KMS-11 (cell line): ENCODE results near the gene RDH11.

Experiments used
- H2AFZ ChIP-seq: fragments of 200-600 bp; sonication (generic); 2 replicates; pipeline ENCODE4 v1.6.1; 2016; ENCODE audit warnings: antibody characterized with exemption, mixed run types, low read depth
- H3K27ac ChIP-seq: fragments of 200-600 bp; sonication (generic); 2 replicates; pipeline ENCODE4 v1.6.1; 2016; ENCODE audit warnings: mild to moderate bottlenecking, mixed run types
- H3K27me3 ChIP-seq: fragments of 200-600 bp; sonication (generic); 2 replicates; pipeline ENCODE4 v1.6.1; 2017; ENCODE audit warnings: mild to moderate bottlenecking, low read depth, mixed run types, moderate library complexity; ENCODE audit not compliant: insufficient read depth
- H3K36me3 ChIP-seq: fragments of 200-600 bp; sonication (generic); 2 replicates; pipeline ENCODE4 v1.6.1; 2017; ENCODE audit warnings: mild to moderate bottlenecking, mixed run types; ENCODE audit not compliant: insufficient read depth
- H3K4me1 ChIP-seq: fragments of 200-600 bp; sonication (generic); 2 replicates; pipeline ENCODE4 v1.6.1; 2016; ENCODE audit warnings: mild to moderate bottlenecking, low read depth, mixed run types; ENCODE audit not compliant: poor library complexity, severe bottlenecking
- H3K4me2 ChIP-seq: fragments of 200-600 bp; sonication (generic); 2 replicates; pipeline ENCODE4 v1.7.0; 2016; ENCODE audit warnings: mild to moderate bottlenecking, mixed run types
- H3K4me3 ChIP-seq: fragments of 200-600 bp; sonication (generic); IDR thresholded peaks from 2 replicates; pipeline ENCODE4 v1.6.1; 2017; ENCODE audit warnings: low read depth, low read length, mixed read lengths; ENCODE audit not compliant: insufficient read depth
- H3K79me2 ChIP-seq: fragments of 200-600 bp; sonication (generic); 2 replicates; pipeline ENCODE4 v1.6.1; 2016; ENCODE audit warnings: low read depth, mixed run types; ENCODE audit not compliant: insufficient read depth
- H3K9ac ChIP-seq: fragments of 200-600 bp; sonication (generic); 2 replicates; pipeline ENCODE4 v1.6.1; 2016; ENCODE audit warnings: mild to moderate bottlenecking, mixed run types
- H4K20me1 ChIP-seq: fragments of 200-600 bp; sonication (generic); 2 replicates; pipeline ENCODE4 v1.6.1; 2016; ENCODE audit warnings: mild to moderate bottlenecking, mixed run types; ENCODE audit not compliant: insufficient read depth
- TF ChIP-seq, protein P1 (sequence below): fragments of 200-600 bp; sonication (generic); conservative IDR thresholded peaks from 2 replicates; pipeline ENCODE4 v1.6.1; 2017; ENCODE audit warnings: low read depth, mild to moderate bottlenecking, antibody characterized with exemption, low read length, moderate library complexity, mixed read lengths

The RDH11 gene

GRCh38 chr14:67652189-67652588, 43.4 kb downstream of the RDH11 start:
- Histone ChIP-seq H3K27me3 (no peaks in the 10 kb centered on the region), H4K20me1 (no peaks in the 10 kb centered on the region), H3K36me3 (no peaks in the 10 kb centered on the region), H3K79me2 (no peaks in the 10 kb centered on the region), H3K4me2 (no peak overlapping the region), H3K9ac (no peak overlapping the region), H3K27ac (no peak overlapping the region), H3K4me1 (no peaks in the 10 kb centered on the region), H2AFZ (no peak overlapping the region), H3K4me3 (no peak overlapping the region)
- TF ChIP-seq, protein P1, sequence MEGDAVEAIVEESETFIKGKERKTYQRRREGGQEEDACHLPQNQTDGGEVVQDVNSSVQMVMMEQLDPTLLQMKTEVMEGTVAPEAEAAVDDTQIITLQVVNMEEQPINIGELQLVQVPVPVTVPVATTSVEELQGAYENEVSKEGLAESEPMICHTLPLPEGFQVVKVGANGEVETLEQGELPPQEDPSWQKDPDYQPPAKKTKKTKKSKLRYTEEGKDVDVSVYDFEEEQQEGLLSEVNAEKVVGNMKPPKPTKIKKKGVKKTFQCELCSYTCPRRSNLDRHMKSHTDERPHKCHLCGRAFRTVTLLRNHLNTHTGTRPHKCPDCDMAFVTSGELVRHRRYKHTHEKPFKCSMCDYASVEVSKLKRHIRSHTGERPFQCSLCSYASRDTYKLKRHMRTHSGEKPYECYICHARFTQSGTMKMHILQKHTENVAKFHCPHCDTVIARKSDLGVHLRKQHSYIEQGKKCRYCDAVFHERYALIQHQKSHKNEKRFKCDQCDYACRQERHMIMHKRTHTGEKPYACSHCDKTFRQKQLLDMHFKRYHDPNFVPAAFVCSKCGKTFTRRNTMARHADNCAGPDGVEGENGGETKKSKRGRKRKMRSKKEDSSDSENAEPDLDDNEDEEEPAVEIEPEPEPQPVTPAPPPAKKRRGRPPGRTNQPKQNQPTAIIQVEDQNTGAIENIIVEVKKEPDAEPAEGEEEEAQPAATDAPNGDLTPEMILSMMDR: no peak

GRCh38 chr14:67650694-67651093, 44.9 kb downstream of the RDH11 start:
- Histone ChIP-seq H3K4me3 (no peak overlapping the region), H3K36me3 (no peaks in the 10 kb centered on the region), H3K27me3 (no peaks in the 10 kb centered on the region), H3K79me2 (no peaks in the 10 kb centered on the region), H3K4me1 (no peaks in the 10 kb centered on the region), H4K20me1 (no peaks in the 10 kb centered on the region), H3K4me2 (no peak overlapping the region), H3K9ac (no peak overlapping the region), H3K27ac (no peak overlapping the region), H2AFZ (no peak overlapping the region)
- TF ChIP-seq, protein P1: no peak

- Histone ChIP-seq H2AFZ (no peak overlapping the region), H3K4me1 (peaks cover 2% of the 10 kb centered on the region), H3K9ac (no peak overlapping the region), H3K27ac (no peak overlapping the region), H3K27me3 (no peaks in the 10 kb centered on the region), H3K4me3 (no peak overlapping the region), H3K4me2 (no peak overlapping the region), H3K79me2 (no peaks in the 10 kb centered on the region), H4K20me1 (no peaks in the 10 kb centered on the region), H3K36me3 (no peaks in the 10 kb centered on the region)
- TF ChIP-seq, protein P1: no peak
These were observed 45.4 kb downstream of the RDH11 start for GRCh38 chr14:67650151-67650550.

DNA sequence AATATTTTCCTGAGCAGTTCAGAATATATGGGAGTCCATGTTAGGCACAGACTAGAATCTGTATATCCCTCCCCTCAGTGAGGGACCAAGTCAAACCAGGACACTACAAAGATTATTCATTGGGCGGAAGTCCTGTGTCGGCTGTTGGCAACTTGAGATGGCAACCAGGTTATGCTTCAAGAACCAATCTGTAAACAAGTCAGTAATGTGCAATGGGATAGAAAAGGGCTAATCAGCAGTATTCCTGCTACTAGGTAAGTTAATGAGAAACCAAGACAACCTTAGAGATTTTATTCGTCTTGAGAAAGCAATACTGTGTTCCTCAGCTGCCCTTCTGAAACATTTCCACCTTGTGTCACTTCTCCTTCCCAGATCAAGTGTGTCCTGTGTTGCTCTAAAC, 49.4 kb downstream of the RDH11 start:
- H3K36me3 ChIP-seq: no peaks in the 10 kb centered on the region

More for the DNA sequence above, 49.4 kb downstream of the RDH11 start:
- TF ChIP-seq, protein P1: no peak
- Histone ChIP-seq H3K4me3 (no peak overlapping the region), H3K9ac (no peak overlapping the region), H3K27me3 (no peaks in the 10 kb centered on the region), H2AFZ (no peak overlapping the region), H3K27ac (no peak overlapping the region), H3K4me1 (peaks cover 42% of the 10 kb centered on the region), H3K79me2 (no peaks in the 10 kb centered on the region), H4K20me1 (no peaks in the 10 kb centered on the region), H3K4me2 (no peak overlapping the region)
